ENCODE data around the gene YTHDF1.

DNA sequence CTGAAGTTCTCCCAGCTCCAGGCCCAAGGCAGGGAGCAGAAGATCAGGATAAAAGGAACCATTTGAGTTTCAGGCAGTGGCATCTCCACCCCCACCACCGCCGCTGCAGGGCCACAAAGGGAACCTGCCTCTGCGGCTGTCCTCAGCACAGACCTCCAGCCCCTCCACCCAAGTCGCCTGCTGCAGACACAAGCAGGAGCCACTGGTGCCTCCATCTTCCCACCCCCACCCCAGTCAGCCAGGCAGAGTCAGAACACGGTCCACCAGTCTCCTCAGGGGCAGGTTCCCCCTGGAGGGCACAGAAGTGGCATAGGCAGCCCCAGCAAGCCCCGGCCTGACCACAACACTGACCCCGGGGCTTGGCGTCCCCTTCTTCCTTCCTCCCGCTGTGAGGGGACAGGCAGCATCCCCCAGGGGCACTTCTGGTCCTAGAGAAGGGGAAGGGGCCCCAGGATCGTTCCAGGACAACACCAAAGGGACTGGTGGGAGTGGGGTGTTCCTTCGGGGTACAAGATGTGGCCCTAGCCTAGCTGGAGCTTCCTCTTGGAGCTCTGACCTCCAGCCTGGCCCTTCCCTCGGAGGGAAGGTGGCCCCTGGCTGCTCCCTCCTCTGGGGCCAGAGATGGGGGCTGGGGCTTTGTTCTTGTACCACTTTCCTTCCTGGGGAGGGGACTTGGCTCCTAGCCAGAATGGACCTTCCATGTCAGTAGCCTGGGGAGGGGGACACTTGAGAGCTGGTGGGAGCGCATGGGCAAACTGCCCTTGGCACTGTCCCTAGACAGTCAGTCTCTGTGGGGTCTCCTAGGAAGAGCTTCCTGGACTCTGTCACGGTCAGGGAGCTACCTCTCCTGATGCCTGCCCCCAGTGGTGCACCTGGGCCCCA is 36.0 kb downstream of the YTHDF1 start:
- TF ChIP-seq, protein P1, sequence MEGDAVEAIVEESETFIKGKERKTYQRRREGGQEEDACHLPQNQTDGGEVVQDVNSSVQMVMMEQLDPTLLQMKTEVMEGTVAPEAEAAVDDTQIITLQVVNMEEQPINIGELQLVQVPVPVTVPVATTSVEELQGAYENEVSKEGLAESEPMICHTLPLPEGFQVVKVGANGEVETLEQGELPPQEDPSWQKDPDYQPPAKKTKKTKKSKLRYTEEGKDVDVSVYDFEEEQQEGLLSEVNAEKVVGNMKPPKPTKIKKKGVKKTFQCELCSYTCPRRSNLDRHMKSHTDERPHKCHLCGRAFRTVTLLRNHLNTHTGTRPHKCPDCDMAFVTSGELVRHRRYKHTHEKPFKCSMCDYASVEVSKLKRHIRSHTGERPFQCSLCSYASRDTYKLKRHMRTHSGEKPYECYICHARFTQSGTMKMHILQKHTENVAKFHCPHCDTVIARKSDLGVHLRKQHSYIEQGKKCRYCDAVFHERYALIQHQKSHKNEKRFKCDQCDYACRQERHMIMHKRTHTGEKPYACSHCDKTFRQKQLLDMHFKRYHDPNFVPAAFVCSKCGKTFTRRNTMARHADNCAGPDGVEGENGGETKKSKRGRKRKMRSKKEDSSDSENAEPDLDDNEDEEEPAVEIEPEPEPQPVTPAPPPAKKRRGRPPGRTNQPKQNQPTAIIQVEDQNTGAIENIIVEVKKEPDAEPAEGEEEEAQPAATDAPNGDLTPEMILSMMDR (conservative IDR thresholded peaks at IDR 0.05), result no peak
- TF ChIP-seq ZFX (IDR thresholded peaks at IDR 0.05), result no peak
